ENCODE measurements around the gene SRGAP1.

GRCh38 chr12:63944034-63944579 is 99.6 kb downstream of the SRGAP1 start:
- TF ChIP-seq CTCF (IDR thresholded peaks at IDR 0.05) = no peak
- TF ChIP-seq POLR2A (IDR thresholded peaks at IDR 0.05) = no peak

All from right lobe of liver (tissue), 4 donors.